SK-N-MC (cell line): ENCODE data around the gene PPP2R2C.

Experiments
- DNase-seq: peaks from one replicate; pipeline ENCODE4 v3.0.0-alpha.2; 2011; ENCODE audit warnings: low read depth, low spot score
- H3K27ac ChIP-seq: fragments of 200-600 bp; sonication (generic); 2 replicates; pipeline ENCODE4 v1.5.1; 2016; ENCODE audit warnings: mixed run types
- H3K36me3 ChIP-seq: fragments of 200-600 bp; sonication (generic); 2 replicates; pipeline ENCODE4 v1.6.1; 2017; ENCODE audit warnings: antibody characterized with exemption, low read length, mixed read lengths; ENCODE audit not compliant: insufficient read depth
- H3K4me3 ChIP-seq: fragments of 200-600 bp; sonication (generic); 2 replicates; pipeline ENCODE4 v1.5.1; 2016
- H3K9ac ChIP-seq: fragments of 200-600 bp; sonication (generic); 2 replicates; pipeline ENCODE4 v1.8.0; 2017; ENCODE audit warnings: mixed run types, mixed read lengths; ENCODE audit not compliant: insufficient read length
- H3K9me3 ChIP-seq: fragments of 200-600 bp; sonication (generic); 2 replicates; pipeline ENCODE4 v1.6.1; 2017; ENCODE audit warnings: low read depth, mild to moderate bottlenecking, antibody characterized with exemption, low read length, moderate library complexity, mixed read lengths
- EZH2 ChIP-seq: fragments of 200-600 bp; sonication (generic); IDR thresholded peaks from one replicate; pipeline ENCODE4 v1.6.1; 2017; ENCODE audit warnings: antibody characterized with exemption
- FOXP2 ChIP-seq: optimal IDR thresholded peaks from 2 replicates; pipeline ENCODE3; 2011; ENCODE audit warnings: mild to moderate bottlenecking, moderate library complexity; ENCODE audit not compliant: insufficient read depth; ENCODE audit errors: extremely low read length, control extremely low read depth
- POLR2AphosphoS5 ChIP-seq: IDR thresholded peaks from 2 replicates; pipeline ENCODE4 v1.6.1; 2012; ENCODE audit warnings: mild to moderate bottlenecking, low read depth, low read length, borderline replicate concordance

PPP2R2C gene

GRCh38 chr4:6351246-6352000, 121.0 kb downstream of the PPP2R2C start:
- no peak for TF ChIP-seq FOXP2
- no peak for TF ChIP-seq POLR2AphosphoS5
- TF ChIP-seq EZH2 = no peak
- Histone ChIP-seq H3K27ac (no peak overlapping the region), H3K9me3 (no peaks in the 10 kb centered on the region), H3K9ac (no peak overlapping the region), H3K36me3 (no peaks in the 10 kb centered on the region), H3K4me3 (no peak overlapping the region)
- no peak for DNase-seq

GRCh38 chr4:6350646-6351045, 121.8 kb downstream of the PPP2R2C start:
- no peak overlapping the region for H3K27ac ChIP-seq
- TF ChIP-seq FOXP2 (no peak), EZH2 (no peak), POLR2AphosphoS5 (no peak)
- no peaks in the 10 kb centered on the region for H3K36me3 ChIP-seq
- H3K9ac ChIP-seq = no peak overlapping the region
- H3K9me3 ChIP-seq = no peaks in the 10 kb centered on the region
- DNase-seq = no peak
- H3K4me3 ChIP-seq = no peak overlapping the region

- H3K36me3 ChIP-seq = no peaks in the 10 kb centered on the region
- TF ChIP-seq EZH2 (no peak), POLR2AphosphoS5 (no peak), FOXP2 (no peak)
- H3K9me3 ChIP-seq = no peaks in the 10 kb centered on the region
- no peak overlapping the region for H3K27ac ChIP-seq
- no peak overlapping the region for H3K4me3 ChIP-seq
- DNase-seq = no peak
- no peak overlapping the region for H3K9ac ChIP-seq
Observed at GRCh38 chr4:6349896-6350603, 122.4 kb downstream of the PPP2R2C start.

- no peak for DNase-seq
- Histone ChIP-seq H3K27ac (no peak overlapping the region), H3K9me3 (no peaks in the 10 kb centered on the region), H3K4me3 (no peak overlapping the region), H3K36me3 (no peaks in the 10 kb centered on the region), H3K9ac (no peak overlapping the region)
- TF ChIP-seq POLR2AphosphoS5 (no peak), EZH2 (no peak), FOXP2 (no peak)
Observed at GRCh38 chr4:6348408-6348807, 124.0 kb downstream of the PPP2R2C start.

- H3K4me3 ChIP-seq = no peak overlapping the region
- no peaks in the 10 kb centered on the region for H3K9me3 ChIP-seq
- DNase-seq = no peak
- no peaks in the 10 kb centered on the region for H3K36me3 ChIP-seq
- H3K27ac ChIP-seq = no peak overlapping the region
- TF ChIP-seq EZH2 = no peak
- TF ChIP-seq FOXP2 = no peak
- no peak for TF ChIP-seq POLR2AphosphoS5
- H3K9ac ChIP-seq = no peak overlapping the region
Observed at GRCh38 chr4:6347511-6348045, 124.8 kb downstream of the PPP2R2C start.

- Histone ChIP-seq H3K9me3 (no peaks in the 10 kb centered on the region), H3K36me3 (no peaks in the 10 kb centered on the region), H3K4me3 (no peak overlapping the region), H3K9ac (no peak overlapping the region), H3K27ac (no peak overlapping the region)
- TF ChIP-seq EZH2 (no peak), POLR2AphosphoS5 (no peak), FOXP2 (no peak)
- DNase-seq = no peak
Observed at GRCh38 chr4:6346373-6347110, 125.9 kb downstream of the PPP2R2C start.

GRCh38 chr4:6345866-6346265, 126.5 kb downstream of the PPP2R2C start:
- no peak for TF ChIP-seq FOXP2
- TF ChIP-seq POLR2AphosphoS5 = no peak
- no peak for TF ChIP-seq EZH2
- no peaks in the 10 kb centered on the region for H3K36me3 ChIP-seq

GRCh38 chr4:6345096-6345830, 127.2 kb downstream of the PPP2R2C start:
- no peak overlapping the region for H3K4me3 ChIP-seq
- H3K9ac ChIP-seq = no peak overlapping the region
- no peak overlapping the region for H3K27ac ChIP-seq
- no peaks in the 10 kb centered on the region for H3K36me3 ChIP-seq
- TF ChIP-seq FOXP2 (no peak), EZH2 (no peak), POLR2AphosphoS5 (no peak)
- DNase-seq = no peak
- no peaks in the 10 kb centered on the region for H3K9me3 ChIP-seq

More at GRCh38 chr4:6345866-6346265, 126.5 kb downstream of the PPP2R2C start:
- no peaks in the 10 kb centered on the region for H3K9me3 ChIP-seq
- no peak overlapping the region for H3K9ac ChIP-seq
- no peak overlapping the region for H3K27ac ChIP-seq
- DNase-seq = no peak
- no peak overlapping the region for H3K4me3 ChIP-seq
